Ramos (cell line): ENCODE results near the gene IQCH.

Source experiments
- in situ Hi-C: fragments of 300-500 bp; cut with MboI; formaldehyde crosslinking; loops from one replicate; pipeline ENCODE4 v1.14.3; 2022; ENCODE audit warnings: low sequenced_read_pairs; ENCODE audit not compliant: unreplicated experiment

IQCH gene

DNA sequence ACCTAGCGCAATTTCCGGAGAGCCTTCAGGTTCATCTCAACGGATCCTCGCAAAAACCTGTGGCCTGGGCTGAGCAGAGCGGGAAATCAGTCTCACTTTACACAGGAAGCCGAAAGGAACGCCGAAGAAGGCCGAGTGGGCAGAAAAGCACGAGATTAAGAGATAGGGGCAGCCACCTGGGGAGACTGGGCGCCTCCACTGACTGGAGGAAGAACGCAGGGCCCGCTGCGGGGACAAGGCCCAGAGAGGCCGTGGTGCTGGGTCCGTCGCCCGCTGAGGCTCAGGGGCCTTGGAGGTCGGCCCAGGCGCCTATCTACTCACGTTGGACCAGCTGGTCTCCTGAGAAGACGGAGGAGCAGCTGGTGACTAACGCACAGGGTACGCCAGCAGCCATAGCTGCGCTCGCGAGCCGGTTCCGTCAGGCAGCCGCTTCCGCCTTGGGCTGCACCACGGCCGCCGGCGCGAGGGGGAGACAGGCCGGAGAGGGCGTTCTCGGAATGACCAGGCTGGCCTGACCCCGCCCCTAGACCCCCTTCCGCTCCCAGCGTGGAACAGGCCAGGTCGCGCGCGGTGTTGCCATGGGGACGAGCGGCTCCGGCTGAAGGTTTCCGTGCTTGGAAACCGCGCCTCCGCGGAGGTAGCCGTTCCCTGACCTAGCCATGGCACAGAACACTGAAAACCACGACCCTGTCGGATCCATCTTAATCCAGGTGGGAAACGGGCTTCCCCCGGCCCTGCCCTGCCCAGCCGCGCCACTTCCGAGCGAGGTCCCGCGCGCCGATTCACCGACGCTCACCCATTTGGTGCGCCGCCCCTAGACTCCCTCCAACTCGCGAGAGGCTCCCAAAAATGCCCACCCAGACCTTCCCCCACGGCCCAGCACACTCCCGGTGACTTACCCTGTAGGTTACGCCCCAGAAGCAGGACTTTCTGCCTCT is at the start of gene IQCH, which contains the start of gene AAGAB:
Gene IQCH, plus strand, starts transcription at position 549 of the 938 bp plus-strand sequence. Its CDS starts 111 bp downstream, at position 660.
Gene AAGAB, minus strand, starts transcription at position 424 of the 938 bp plus-strand sequence. Its CDS starts 30 bp downstream, at position 394.
- in situ Hi-C loops = no loop called here

GRCh38 chr15:67207555-67208207 is 46.9 kb upstream of the IQCH start:
- in situ Hi-C loops = no loop called here

- in situ Hi-C loops = no loop called here
Measured at GRCh38 chr15:67208396-67208795, 46.2 kb upstream of the IQCH start.

GRCh38 chr15:67210555-67211168 is 43.9 kb upstream of the IQCH start:
- in situ Hi-C loops = no loop called here

GRCh38 chr15:67212684-67213367 is 41.8 kb upstream of the IQCH start:
- in situ Hi-C loops = no loop called here

- in situ Hi-C loops = no loop called here
Measured at GRCh38 chr15:67215102-67215501, 39.5 kb upstream of the IQCH start.

DNA sequence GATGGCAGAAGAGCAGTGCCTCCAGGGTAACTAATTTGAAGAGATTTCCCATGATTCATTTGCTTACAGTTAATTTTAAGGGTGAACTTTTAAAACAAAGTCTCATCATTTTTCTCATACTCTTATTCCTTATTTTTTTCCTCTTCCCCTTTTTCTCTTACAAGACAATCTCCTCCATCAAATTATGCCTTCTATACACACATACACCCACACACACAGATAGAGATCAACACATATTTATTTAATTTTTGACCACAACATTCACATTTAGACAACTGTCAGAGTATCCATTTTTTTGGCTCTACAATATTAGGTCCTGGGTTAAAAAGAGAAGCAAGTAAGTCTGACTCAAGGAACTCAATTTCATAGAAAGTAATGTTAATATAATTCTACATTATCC is 37.7 kb upstream of the IQCH start:
- in situ Hi-C loops = no loop called here

DNA sequence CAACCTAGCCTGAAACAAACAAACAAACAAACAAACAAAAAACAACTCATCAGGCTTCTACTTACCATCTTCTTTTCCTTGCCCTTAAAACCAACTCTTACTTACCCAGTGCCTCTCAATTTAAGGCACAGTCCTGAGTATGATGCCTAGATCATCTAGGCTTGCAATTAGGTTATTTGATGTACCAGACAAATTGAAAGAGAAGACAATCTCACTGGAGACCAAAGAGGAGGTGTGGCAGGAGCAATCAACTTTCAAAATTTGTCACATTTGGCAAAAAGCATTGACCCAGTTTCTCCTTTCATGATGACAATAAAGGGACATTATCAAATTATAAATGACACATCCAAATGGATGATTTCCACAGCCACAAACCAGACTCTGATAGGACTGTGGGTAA is 36.2 kb upstream of the IQCH start:
- in situ Hi-C loops = no loop called here

DNA sequence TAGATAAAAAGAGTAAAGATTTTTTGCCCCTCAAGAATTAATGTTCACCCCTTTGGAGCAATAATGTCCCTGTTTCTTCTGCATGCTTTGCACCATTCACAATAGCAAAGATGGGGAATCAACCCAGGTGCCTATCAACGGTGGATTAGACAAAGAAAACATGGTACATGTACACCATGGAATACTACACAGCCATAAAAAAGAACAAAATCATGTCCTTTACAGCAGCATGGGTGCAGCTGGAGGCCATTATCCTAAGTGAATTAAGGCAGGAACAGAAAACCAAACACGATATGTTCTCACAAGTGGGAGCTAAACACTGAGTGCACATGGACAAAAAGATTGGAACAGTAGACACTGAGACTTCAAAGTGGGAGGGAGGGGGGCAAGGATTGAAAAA is 35.3 kb upstream of the IQCH start:
- in situ Hi-C loops = no loop called here

DNA sequence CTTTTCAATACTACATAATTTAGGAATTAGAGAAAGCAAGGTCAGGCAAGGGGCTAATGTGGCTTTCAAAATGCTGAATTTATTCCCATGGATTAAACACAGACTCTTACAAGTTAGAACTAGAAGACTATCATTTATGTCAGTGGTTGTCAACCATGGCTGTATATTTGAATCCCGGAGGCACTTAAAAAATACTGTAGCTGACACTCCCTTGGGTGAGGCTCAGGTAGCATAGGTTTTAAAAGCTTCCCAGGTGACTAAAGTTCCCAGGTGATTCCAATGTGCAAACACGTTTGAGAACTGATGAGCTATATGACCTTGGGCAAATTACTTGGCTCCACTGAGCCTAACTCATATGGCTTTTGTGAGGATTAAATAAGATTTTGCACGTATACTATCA is 29.7 kb upstream of the IQCH start:
- in situ Hi-C loops = no loop called here

GRCh38 chr15:67225336-67225735 is 29.2 kb upstream of the IQCH start:
- in situ Hi-C loops = no loop called here

- in situ Hi-C loops = no loop called here
Measured at GRCh38 chr15:67227431-67227830, 27.2 kb upstream of the IQCH start.

DNA sequence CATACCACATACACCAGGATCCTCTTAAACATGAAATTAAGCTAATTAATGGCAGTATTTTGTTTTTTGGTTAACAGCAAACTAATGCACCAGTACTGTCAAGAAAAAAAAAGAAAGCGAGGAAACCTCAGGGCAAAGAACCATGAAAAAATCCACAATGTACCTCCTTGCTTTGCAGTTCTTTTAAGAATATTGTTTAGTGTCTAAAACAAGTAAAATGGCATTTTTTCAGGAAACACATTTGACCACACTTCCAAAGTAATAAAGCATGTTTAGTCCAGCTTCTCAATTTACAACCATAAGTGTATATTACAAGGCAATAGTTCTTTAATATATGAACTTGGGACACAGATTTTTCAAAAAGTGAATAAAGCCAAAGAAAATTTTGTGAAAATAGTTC is 26.7 kb upstream of the IQCH start:
- in situ Hi-C loops = no loop called here

DNA sequence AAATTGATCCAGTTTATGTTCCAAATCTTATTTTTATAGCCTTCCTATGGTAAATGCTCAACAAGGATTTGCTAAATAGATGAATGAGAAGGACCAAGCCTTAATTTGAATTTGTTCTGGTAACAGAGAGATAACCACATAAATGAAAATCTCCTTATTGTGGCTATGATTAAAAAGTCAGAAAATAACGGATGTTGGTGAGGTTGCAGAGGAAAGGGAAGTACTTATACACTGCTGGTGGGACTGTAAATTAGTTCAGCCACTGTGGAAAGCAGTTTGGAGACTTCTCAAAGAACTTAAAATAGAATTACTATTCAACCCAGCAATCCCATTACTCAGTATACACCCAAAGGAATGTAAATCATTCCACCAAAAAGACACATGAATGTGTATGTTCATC is 26.3 kb upstream of the IQCH start:
- in situ Hi-C loops = no loop called here

- in situ Hi-C loops = no loop called here
Measured at GRCh38 chr15:67230504-67230903, 24.1 kb upstream of the IQCH start.

DNA sequence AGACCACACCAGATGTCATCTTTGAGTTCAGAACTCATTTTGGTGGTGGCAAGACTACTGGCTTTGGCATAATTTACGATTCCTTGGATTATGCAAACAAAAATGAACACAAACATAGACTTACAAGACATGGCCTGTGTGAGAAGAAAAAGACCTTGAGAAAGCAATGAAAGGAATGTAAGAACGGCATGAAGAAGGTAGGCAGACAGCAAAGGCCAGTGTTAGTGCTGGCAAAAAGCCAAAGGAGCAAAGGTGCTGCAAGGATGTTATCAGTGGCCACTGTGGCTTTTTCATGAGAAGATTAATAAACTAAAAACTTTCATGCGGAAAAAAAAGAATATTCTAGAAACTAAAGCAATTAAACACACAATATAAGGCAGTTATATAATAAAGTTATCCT is 22.0 kb upstream of the IQCH start:
- in situ Hi-C loops = no loop called here

DNA sequence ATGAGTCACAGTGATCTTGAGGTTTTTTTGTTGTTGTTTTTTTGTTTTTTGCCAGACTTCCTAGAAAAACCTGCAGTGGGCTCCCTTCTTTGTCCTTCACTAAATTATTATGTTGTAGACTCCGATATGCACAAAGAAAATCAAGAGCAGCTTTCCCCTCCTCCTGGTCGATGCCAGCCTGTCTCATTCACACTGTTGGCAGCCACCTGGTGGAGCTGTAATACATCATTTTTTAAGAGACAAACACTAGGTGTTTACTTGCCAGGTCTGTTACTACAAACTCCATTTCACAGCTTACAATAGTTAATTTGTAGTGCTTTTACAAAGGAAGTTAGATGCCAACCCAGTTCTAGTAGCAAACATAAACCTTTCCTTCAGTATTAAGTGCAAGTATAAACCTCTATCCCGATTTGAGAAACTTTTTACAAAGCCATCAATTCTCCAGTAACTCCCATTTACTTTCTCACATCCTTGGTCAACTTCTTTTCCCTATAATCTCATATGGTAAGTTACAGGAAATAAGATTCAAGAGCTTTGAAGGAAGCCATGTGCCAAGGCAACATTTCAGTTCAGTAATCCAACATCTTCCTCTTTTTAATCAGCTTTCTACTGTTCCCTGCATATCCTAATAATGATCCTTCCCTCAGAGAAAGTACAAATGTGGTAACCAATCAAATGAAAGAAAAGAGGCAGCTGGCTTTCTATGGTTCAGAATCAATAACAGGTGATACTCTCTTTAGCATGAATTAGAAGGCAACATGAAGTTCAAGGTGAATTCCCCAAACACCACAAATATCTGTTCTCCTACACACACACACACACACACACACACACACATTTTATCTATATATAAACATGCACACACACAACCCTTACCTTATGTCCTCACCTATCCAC is 14.1 kb upstream of the IQCH start:
- in situ Hi-C loops = no loop called here

DNA sequence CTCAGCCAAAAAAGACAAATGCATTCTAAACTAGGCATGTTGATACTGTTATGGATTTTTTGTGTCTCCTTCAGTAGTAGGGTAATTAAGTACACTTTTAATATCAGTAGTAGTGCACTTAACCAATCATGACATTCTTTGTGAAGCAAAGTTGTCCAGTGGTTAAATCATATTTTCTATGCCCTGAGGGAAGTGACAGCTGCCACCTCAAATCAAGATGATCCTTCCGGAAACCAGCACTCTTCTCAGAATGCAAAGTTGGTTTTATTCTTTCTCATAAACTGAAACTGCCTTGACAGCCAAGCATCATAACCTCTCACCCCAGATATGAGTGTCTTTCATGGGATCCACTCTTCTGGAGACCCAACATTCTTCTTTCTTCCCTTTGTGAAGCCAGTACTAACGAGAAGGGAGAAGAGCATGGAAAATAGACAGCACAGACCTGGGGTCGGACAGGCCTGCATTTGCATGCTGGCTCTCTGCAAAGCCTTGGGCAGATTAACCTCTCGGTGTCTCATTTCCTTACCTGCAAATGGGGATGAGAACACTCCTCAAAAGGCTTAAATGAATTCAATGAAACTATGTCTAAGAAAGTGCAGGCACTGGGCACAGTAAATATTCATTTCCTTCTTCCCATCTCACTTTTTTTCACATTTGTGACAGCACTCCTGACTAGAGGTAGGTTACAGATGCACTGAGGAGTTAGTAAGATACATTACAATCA is 13.3 kb upstream of the IQCH start:
- in situ Hi-C loops = no loop called here

DNA sequence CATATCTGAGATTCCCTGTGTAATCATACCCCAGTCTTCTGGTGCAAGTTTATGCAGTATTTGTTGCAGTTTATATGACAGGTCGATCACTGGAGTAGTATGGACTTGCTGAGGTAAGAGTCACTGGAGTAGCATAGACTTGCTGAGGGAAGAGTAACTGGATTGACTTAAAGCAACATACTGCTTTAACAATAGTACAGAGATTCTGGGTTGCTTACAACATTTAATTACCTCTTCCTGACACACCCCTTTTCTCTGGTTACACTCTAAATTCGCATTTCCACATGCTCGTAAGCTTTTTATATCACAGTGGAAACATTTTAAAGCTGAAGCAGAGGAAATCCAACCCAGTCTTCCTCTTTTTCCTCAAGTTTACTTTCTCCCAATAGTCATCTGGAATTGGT is 11.9 kb upstream of the IQCH start:
- in situ Hi-C loops = no loop called here
